Astrocyte of the cerebellum (primary cell): Measurements from ENCODE around the gene NPTN.

Experiments
- DNase-seq: peaks from one replicate; pipeline ENCODE4 v3.0.0-alpha.2; 2011; ENCODE audit warnings: low read depth
- H3K4me3 ChIP-seq: 2 replicates; pipeline ENCODE4 v1.5.1; 2011; ENCODE audit warnings: mild to moderate bottlenecking, low read depth, low read length, moderate library complexity
- in situ Hi-C: cut with HindIII; loops from 2 replicates; pipeline ENCODE4 v1.10.0; 2017; ENCODE audit warnings: low sequenced_read_pairs
- TF ChIP-seq, protein P1 (sequence below): IDR thresholded peaks from 2 replicates; pipeline ENCODE4 v1.5.1; 2012; ENCODE audit warnings: low read length, low read depth, moderate library complexity, mild to moderate bottlenecking; ENCODE audit errors: missing control alignments

The NPTN gene

DNA sequence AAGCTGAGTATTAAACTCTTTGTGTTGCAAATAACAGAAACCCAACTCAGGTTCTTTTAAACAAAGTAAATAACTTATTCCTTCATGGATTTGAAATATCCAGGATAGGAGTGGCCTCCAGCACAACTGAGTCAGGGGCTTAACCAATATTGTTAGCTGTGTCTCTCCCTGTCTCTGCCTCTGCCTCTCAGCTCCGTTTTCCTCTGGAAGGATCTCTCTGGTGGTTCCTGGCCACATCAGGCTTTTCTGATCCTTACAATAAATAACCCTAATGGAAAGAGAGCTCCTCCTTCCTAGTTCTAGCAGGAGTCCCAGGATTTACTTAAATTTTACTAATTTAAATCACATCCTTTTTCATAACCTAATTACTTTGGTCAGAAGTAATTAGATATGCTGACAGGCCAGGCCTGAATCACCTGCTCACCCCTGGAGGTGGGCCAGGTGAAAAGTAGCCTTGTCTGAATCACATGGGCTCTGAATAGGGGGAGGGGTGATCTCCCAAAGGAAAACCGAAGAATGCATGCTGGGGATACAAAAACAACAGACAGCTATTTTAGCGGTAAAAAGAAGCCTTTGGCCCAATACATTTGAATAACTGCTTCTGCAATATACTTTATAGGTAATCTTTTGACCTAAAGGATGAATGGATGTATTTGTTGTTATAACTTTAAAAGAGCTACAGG, 114.9 kb downstream of the NPTN start:
- TF ChIP-seq, protein P1, sequence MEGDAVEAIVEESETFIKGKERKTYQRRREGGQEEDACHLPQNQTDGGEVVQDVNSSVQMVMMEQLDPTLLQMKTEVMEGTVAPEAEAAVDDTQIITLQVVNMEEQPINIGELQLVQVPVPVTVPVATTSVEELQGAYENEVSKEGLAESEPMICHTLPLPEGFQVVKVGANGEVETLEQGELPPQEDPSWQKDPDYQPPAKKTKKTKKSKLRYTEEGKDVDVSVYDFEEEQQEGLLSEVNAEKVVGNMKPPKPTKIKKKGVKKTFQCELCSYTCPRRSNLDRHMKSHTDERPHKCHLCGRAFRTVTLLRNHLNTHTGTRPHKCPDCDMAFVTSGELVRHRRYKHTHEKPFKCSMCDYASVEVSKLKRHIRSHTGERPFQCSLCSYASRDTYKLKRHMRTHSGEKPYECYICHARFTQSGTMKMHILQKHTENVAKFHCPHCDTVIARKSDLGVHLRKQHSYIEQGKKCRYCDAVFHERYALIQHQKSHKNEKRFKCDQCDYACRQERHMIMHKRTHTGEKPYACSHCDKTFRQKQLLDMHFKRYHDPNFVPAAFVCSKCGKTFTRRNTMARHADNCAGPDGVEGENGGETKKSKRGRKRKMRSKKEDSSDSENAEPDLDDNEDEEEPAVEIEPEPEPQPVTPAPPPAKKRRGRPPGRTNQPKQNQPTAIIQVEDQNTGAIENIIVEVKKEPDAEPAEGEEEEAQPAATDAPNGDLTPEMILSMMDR, result no peak

DNA sequence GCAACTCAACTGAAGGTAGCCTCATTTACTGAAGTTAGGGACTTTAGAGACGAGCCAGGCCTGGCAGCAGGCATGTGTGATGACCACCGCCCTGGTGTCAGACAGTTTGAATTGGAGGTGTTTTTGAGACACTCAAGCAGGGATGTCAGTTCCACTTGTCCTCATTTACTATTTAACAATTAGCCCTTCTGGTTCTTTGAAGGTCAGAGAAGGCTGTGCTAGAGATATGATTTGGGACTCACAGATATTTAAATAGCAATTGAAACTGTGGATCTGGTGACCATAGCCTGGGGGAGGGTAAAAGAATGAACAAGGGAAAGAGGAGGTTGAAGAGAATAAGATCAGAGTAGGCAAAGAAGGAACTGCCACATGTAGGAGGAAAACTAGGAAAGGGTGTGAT, 115.6 kb downstream of the NPTN start:
- in situ Hi-C loops, result no loop called here
- TF ChIP-seq, protein P1, result no peak
- no peak for DNase-seq
- no peak overlapping the region for H3K4me3 ChIP-seq

More for the DNA sequence above, 114.9 kb downstream of the NPTN start:
- in situ Hi-C loops, result no loop called here
- no peak for DNase-seq
- no peak overlapping the region for H3K4me3 ChIP-seq

DNA sequence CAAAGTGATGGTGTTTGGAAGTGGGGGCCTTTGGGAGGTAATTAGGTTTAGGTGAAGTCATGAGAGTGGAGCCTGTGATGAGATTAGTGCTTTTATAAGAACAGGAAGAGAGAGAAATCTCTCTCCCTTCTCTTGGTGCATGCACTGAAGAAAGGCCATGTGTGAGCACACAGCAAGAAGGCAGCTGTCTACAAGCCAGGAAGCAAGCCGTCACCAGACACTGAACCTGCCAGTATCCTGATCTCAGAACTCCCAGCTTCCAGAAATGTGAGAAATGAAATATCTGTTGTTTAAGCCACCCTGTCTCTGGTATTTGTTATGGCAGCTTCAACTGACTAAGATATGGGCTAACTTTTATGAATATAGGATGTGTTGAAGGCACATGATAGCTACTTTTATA, 117.7 kb downstream of the NPTN start:
- in situ Hi-C loops, result no loop called here
- TF ChIP-seq, protein P1, result no peak
- H3K4me3 ChIP-seq, result no peak overlapping the region
- no peak for DNase-seq
